SKM-1 (cell line): ENCODE results near the gene TNFSF8.

Experiments
- DNase-seq: peaks from one replicate; lab custom pipeline; 2025; ENCODE audit not compliant: unreplicated experiment; lab: John Stamatoyannopoulos, UW

Gene TNFSF8

DNA sequence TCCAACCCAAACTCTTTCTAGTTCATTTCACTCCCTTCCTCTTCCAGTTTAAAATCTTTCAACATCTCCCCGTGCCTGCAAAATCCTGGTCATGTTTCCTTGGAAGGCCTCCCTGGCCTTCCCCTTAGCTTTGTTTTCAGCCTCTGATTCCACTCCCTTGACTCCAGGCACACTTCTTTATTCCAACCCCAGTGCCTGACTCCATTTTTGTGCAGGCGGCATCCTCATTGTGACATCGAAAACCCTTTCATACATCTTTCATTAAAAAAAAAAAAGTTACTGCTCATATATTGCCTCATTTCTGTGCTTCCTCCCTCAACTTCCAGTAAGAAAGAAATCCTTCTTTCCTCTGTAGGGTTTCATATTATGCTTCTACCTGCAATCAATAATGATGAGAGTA lies 7.1 kb upstream of the TNFSF8 start:
- DNase-seq = no peak

- no peak for DNase-seq
Measured at GRCh38 chr9:114936581-114936980, 6.2 kb upstream of the TNFSF8 start.

- DNase-seq = no peak
Measured at GRCh38 chr9:114935119-114935518, 4.7 kb upstream of the TNFSF8 start.

GRCh38 chr9:114932502-114932901 lies 2.1 kb upstream of the TNFSF8 start:
- DNase-seq = no peak

DNA sequence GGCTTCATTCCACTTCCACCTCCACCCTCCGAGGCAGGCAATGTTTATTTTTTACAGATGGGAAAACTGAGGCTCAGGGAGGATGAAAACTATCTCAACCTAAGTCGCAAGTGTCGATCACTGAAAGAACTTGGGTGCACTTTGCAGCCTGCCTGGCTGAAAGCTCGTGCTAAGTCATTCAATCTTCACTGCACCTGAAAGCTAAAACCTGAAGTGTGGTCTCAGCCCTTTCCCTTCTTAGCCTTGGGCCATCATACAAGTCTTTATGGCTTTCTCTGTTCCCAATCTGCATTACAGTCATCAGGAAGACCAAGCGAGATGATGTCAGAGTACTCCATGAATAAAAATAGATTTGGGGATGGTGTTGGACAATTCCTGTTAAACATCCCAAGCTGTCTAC lies 1.0 kb upstream of the TNFSF8 start:
- DNase-seq = no peak

DNA sequence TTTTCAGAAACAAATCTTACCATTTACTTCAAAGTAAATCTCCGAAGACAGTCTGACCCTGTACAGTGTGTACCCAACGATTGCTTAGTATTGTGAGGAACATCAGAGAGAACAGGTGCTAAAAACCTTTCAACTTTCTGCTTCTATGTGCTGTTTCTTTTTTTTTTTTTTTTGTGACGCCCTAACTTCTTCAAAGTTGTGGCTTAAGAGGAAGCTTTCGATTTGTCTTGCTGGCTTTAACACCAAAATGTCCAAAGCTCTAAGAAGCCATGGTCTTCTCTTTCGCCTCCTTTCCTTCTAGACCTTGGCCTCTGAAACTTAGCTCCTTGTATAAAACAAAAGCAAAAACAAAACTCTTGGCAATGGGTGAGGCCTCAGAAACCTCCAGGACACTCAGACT lies 1.2 kb downstream of the TNFSF8 start:
- DNase-seq = no peak

- DNase-seq = no peak
Measured at GRCh38 chr9:114928671-114929070, 1.7 kb downstream of the TNFSF8 start.

- no peak for DNase-seq
Measured at GRCh38 chr9:114928136-114928535, 2.3 kb downstream of the TNFSF8 start.

DNA sequence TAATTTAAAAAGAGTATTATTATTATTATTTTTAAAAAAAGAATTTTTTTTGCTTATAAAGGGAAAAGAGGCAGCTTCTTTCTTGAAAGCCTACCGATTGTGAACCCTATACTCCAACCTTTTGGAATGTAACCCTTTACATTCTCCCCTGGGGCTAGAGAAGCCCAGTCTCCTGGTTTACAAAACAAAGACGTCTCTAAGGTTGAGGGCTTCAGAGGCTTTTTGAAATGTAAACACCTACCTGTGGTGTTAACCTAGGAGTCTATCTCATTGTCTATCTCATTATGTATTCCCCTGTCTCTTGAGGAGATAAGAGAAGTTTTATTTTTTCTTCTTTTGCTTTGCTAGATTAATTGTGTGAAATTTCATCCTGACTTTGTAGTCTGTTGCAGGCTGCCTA lies 4.7 kb downstream of the TNFSF8 start:
- no peak for DNase-seq

- DNase-seq = no peak
Measured at GRCh38 chr9:114925039-114925438, 5.4 kb downstream of the TNFSF8 start.

DNA sequence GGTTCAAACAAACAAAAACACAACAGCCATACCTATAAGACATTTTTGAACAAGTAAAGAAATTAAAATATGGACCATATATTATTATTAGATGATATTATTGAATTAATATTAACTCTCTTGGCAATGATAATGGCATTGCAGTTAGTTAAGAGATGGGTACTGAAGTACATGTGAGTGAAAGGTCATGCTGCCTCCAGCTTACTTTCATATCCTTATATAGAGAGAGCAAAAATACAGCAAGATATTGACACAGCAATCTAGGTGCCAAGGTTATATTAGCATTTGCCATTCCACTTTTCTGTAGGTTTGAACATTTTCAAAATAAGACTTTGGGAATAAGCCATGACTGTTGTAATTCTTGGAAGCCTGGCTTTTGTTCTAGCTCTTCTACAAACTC lies 6.1 kb downstream of the TNFSF8 start:
- DNase-seq = no peak

DNA sequence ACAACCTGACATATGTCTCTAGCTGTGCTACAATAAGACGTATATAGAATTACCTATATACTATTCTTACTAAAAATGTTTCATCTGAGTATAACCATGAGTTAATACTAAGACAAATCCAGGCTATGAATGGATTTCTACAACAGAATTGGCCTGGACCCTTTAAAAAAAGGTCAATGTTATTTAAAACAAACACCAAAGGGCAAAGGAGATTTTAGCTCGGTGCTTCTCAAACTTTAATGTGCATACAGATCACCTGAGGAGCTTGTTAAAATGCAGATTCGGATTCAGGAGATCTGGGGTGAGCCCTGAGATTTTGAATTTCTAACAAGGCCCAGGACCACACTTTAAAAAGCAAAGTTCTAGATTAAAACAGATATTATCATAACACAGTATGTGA lies 6.5 kb downstream of the TNFSF8 start:
- DNase-seq = no peak

DNA sequence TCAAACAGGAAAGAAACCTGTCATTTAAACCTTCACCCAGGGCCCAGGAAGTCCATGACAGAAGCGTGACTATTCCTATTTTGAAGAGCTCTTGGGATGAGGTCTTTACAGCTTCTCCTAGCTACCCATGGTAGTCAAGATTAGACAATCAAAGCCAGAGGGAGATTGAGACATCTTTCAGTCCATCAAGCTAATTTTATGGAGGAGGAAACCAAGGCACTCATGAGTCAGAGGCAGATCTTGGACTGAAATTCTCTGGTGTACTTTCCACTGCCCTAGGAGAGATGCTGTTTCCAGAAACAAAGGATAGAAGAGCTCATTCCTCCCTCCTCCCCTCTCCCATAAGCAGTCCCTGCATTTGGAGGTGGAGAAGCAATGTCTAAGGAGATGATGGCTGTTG lies 9.2 kb downstream of the TNFSF8 start:
- no peak for DNase-seq

DNA sequence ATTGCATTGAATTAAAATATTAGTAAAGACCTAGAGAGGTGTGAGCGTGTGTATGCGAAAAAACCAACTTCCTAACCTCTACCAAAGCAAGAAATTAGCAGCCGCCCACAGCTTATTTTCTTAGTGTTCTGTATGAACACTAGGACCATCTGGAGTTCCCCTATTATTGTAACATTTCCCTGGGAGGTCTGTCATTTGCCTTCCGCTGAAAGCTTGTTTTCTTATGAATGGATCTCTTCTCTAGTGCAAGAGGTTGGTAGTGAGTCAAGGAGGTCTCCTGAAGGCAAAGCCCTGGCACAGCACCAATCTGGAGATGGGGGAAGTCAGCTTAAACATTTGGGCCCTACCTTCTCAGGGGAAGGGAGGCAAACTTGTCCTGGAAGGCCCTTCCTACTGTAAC lies 10.8 kb downstream of the TNFSF8 start:
- no peak for DNase-seq

GRCh38 chr9:114916481-114916880 lies 13.9 kb downstream of the TNFSF8 start:
- no peak for DNase-seq

- DNase-seq = no peak
Measured at GRCh38 chr9:114914139-114914538, 16.3 kb downstream of the TNFSF8 start.

- DNase-seq = no peak
Measured at GRCh38 chr9:114913656-114914055, 16.7 kb downstream of the TNFSF8 start.

- no peak for DNase-seq
Measured at GRCh38 chr9:114913217-114913616, 17.2 kb downstream of the TNFSF8 start.

DNA sequence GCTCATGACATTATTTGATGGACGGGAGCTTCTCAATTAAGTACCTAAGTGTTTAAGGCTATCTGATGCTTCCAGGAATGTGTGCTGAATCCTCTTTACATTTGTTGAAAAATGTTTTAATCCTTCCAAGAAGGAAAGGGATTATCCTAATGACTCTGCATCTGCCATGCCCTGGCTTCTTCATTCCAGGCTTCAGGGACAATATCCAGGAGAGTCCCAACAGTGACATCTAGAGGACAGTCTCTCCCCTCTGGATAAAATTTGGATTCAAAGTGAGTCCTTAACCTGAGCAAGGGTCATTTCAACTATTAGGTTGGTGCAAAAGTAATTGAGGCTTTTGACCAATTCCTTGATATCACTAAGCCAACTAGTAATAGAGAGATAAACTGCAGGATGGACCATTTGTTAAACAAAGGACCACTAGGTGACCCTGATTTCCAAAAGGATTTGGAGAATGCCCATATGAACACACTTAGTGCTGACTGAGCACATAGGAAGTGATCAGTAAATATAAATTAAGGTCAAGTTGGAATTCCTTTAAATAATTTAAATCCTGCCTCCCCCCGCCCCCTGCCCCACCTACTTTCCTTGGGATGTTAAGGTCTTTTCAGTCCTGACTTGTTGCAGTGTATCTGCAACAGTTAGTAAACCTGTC lies 19.1 kb downstream of the TNFSF8 start:
- no peak for DNase-seq

GRCh38 chr9:114910541-114910940 lies 19.9 kb downstream of the TNFSF8 start:
- DNase-seq = no peak

DNA sequence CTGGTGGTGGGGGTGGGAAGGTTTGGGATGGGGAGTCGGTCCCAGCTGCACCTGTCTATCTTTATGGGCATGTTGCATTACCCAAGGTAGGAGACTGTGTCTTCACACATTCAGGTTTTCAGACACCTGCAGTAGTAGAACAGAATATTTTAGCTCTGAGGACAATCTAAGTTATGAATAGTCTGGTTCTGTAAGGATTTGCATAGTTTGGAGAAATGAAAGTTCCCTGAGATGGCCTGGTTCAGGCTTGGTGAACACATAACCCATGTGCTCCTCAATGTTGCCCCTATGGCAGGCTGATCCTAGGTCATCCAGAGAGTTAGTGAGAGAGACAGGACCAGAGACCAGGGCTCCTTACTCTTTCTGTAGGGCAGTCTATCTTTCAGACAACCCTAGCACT lies 20.7 kb downstream of the TNFSF8 start:
- no peak for DNase-seq

DNA sequence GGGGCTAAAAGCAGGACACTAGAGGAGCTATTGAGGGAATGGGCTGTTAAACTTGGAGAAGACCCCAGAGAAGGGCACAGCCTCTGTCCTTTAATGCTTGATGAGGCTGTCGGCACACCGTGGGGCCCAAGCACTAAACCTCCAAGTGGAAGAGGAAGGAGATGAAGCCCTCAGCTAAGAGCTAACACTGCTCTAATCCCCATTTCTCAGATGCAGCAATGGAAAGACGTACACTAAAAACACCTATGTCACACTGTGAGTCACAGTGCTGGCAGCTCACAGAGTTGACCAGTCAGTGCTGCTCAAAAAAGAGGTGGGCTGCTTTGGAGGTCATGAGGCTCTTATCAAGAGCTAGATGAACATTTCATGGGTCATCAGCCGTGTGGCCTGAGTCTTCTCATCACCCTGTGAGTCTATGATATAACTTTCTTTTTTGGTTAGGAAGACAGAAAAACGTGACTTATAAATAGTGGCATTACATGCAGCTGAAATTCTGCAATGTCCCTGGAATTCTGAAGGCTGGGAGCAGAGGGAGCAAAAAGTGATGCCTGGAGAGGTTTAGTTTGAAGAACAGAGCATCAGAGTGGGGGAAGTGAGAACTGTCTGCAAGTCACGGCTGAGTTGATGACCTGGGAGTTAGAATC lies 21.5 kb downstream of the TNFSF8 start:
- DNase-seq = no peak

DNA sequence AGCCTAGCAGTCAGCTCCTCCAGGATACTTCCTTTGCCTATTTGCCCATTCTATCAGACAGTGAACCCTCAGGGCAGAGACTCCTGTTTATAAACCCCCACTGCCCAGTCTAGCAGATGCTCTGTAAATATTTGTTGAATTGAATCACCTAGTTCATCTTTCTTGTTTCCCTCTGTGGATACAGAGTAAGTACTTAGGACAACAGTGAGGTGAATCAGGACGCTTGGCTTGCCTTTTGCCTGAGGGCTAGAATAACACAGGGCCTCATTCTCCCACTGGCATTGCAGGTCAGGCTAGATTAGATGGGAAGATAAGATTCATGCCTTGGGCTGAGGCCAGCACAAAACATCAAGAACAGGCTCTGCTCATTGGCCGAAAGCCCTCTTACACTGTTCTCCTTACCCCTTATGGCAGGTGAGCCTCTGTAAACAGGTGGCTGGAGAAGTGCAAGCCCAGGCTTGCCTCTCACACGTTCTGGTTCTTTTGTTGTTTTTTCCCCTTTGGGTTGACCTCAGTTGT lies 22.2 kb downstream of the TNFSF8 start:
- no peak for DNase-seq
